Measurements from ENCODE around the gene BCAS4.

BCAS4 gene

DNA sequence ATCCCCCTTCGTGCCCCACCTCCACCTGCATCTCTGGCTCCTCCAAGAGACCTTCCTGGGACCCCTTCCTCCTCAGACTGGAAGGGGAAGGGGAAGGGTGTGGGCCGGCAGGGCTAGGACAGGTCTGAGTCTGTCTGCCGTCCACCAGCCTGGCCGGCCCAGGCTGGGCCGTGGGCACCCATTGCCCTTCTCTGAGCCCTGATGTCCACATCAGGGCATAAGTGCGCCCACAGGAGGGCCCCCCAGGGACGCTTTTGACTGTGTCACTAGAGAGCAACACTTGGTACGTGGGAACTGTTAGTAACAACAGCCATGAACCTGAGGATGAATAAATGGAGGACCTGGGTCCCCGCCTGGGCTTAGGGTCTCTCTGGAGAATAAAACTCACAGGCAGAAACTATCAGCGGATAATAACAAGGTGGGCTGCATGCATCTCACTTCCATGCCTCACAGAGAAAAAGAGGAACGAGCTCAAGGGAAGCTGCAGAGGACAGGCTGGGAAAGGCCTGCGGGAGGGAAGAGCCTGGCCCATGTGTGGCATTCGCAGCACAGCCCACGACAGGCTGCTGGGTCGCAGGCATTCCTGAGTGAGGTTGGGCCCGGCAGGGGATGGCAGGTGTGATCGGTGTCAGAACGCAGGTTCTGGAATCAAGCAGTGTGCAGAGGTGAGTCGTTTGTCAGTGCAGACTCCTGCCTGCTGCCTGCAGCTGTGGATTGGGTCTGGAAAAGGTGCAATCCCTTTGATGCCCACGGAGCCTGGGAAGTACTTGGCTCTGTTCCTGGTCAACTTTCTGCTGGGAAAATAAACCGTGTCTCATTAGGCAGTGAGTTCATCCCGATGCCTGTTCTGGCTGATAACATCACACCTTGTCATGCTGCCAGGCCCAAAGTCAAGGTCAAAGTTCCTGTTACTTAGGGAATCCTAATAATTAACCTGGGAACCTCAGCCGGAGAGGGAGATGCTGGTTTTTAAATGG lies 60.9 kb downstream of the BCAS4 start:
- DNase-seq (ENCODE audit: low spot score), result no peak

DNA sequence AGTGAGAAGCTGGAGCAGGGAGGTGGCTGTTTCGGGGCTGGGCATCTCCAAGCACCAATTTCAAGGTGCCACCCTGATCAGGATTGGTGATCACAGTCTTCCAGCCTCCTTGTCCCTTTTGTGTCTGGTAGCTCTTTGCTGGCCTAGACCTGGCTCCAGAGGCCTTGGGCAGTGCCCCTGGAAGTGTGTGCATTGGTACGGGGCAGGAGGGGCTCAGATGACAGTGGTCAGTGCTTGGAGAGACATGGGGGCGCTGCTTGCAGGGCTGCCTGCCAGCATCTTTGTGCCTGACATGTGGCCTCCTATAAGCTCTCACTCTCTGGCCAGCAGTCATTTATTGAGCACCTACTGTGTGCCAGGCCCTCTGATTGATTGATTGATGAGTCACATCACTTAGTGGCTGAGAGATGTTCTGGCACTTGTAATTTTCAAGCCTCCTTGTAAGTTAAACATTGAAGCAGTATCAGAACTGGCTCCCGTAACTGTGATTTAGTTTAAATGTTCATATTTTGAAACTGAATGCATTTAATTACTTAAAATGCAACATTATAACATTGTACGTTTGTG lies 61.7 kb downstream of the BCAS4 start:
- no peak for DNase-seq (ENCODE audit: low spot score)

DNA sequence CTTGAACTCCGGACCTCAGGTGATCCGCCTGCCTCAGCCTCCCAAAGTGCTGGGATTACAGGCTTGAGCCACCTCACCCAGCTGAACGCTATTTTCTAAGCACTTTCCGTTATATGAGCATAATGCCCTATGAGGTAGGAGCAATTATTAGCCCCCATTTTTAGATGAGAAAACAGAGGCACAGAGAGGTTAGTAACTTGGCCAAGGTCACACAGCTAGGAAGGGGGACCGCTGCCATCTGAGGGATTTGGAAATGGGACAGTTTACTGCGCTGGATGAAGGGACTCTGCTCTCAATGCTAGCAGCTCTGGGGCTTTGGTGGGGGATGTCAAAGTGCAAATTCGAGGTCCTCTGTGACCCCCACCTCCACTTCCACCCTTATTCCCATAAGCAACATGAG lies 62.5 kb downstream of the BCAS4 start:
- no peak for DNase-seq (ENCODE audit: low spot score)

DNA sequence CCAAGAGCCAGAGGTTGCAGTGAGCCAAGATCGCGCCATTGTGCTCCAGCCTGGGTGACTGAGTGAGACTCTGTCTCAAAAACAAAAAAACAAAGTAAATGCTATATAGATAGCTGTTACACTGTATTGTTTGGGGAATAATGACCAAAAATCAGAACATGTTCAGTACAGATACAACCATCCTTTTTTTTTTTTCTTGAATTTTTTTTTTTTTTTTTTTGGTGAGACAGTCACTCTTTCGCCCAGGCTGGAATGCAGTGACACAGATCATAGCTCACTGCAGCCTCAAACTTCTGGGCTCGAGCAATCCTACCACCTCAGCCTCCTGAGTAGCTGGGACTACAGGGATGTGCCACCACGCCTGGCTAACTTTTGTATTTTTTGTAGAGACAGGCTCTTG lies 63.7 kb downstream of the BCAS4 start:
- no peak for DNase-seq (ENCODE audit: low spot score)

DNA sequence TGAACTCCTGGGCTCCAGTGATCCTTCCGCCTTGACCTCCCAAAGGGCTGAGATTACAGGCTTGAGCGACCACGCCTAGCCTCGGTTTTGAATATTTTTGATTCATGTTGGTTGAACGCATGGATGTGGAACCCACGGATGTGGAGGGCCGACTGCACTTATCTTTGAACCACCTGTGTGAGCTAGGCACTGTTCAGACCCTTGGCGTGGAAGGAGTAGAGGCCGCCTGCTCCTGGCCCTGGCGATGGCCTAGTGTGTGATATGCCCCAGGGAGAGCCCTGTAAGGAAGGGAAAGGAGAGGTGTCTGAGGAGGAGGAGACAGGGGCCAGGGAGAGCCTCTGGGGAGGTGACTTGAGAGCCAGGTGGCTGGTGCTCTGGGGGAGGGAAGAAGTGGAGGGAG lies 64.3 kb downstream of the BCAS4 start:
- no peak for DNase-seq (ENCODE audit: low spot score)

DNA sequence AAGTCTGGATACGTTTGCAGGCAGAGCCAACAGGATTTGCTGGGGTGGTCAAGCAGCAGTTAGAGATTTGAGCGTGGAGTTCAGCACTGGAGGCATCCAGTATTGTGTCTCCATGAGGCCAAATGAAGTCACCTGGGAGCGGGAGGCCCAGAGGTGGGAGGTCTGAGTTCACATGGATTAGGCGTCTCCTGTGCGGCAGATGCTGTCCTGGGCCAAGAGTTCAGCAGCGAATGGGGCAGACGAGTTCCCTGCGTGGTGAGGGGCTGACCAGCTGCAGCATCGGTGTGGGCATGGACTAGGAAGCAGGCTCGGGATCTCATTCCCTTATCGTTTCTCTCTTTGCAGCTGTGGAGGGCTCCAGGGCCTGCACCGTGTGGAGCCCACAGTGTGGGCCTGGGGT lies 66.2 kb downstream of the BCAS4 start:
- no peak for DNase-seq (ENCODE audit: low spot score)

DNA sequence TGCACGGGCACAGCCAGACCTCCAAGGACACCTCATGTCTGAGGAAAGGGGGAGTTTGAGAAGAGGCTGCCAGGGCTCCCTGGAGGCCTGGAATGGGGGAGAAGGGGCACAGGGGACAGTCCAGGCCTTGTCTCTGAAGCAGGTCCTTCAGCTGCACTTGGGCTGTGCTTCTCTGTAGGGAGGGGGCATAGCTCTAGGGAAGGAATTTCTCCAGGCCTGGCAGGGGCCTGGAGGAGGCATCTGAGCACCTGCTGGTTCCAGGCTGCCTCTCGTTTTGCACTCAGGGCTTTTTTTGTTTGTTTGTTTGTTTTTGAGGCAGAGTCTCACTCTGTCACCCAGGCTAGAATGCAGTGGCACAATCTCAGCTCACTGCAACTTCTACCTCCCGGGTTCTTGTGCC lies 67.7 kb downstream of the BCAS4 start:
- no peak for DNase-seq (ENCODE audit: low spot score)

DNA sequence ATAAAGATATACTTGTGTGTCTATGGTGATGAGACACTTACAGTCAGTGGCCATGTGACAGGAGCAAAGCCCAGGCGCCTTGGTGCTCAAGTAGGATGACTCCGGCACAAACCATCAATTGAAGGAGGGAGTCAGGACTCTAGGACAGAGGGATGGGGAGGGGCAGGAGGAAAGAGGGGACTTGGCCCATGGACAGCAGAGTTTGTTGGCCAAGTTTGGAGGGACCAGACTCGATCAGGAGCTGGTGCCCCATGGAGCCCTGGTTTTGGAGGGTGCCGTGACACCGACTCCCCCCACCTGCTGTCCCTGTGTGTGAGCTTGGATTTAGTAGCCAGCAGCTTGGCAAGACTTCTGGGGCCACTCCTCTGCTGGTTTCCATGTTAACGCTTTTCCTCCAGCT lies 70.3 kb downstream of the BCAS4 start:
- no peak for DNase-seq (ENCODE audit: low spot score)

DNA sequence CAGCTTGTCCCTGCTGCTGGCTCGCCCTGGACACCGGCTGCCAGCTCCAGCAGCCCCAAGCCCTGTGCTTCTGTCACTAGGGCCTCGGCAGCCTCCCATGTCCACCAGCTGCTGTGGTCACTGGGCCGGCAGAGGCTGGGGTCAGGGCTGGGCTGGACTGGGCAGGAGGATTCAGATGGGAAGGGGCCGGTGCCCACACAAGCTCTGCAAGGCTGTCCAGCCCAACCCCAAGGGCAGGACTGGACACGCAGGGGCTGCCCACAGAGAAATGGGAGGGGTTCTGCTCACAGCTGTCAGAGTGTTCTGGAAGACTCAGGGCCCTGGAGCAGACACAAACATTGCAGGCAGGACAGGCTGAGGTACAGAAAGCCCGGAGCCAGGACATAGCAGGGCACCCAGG lies 70.7 kb downstream of the BCAS4 start:
- DNase-seq (ENCODE audit: low spot score), result no peak

DNA sequence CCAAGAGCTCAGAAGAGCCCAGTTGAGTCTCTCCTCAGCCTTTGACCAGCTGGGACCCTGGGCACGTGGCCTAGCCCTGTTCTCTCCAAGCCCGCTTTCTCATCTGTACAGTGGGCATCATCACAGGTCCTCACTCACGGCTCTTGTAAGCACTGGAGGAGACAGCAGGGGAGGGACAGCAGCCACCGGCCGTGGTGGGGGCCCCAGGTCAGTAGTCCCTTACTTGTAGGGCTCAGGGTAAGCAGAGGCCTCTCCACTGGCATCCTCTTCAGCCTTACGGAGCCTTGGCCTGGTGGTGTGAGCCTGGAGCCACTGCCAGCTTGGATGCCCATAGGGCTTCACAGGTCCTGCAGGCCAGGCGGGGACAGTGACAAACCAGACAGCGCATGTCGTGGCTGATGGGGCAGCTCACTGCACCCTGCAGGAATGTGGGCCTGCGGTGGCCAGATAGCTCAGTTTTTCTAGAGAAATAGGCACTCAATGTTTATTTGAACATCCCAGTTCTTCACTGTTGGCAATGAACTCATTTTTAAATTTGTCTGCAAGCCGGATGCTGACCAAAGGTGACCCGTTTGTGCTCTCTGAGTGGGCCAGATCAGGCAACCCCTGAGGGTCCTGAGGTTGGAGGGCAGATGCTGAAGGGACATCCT lies 71.3 kb downstream of the BCAS4 start:
- DNase-seq (ENCODE audit: low spot score), result no peak

DNA sequence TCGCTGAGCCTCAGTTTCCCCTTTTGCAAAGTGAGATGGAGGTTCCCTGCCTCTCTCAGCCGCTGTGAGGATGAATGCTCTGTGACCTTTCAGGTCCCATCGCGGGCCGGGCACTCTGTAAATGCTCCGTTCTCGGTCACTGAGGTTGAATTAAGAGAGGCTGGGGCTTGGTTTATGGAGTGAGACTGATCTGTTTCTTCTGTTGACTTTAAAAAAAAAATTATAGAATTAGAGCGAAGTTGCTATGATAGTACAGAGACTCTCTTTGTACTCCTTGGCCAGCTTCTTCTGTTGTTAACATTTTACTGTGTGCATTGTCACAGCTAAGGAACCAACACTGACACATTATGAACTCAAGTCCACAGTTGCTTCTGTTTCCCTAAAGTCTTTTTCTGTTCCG lies 72.0 kb downstream of the BCAS4 start:
- no peak for DNase-seq (ENCODE audit: low spot score)

DNA sequence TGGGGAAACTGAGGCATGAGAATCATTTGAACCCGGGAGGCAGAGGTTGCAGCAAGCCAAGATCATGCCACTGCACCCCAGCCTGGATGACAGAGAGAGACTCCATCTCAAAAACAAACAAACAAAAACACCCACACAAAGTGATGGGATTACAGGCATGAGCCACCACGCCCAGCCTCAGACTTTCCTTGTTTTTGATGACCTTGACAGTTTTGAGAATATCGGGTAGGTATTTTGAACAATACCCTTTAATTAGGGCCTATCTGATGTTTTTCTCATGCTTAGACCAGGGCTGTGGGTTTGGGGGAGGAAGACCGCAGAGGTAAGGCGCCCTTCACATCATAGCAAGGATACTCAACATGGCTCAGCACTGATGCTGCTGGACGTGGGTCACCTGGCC lies 72.9 kb downstream of the BCAS4 start:
- DNase-seq (ENCODE audit: low spot score), result no peak

DNA sequence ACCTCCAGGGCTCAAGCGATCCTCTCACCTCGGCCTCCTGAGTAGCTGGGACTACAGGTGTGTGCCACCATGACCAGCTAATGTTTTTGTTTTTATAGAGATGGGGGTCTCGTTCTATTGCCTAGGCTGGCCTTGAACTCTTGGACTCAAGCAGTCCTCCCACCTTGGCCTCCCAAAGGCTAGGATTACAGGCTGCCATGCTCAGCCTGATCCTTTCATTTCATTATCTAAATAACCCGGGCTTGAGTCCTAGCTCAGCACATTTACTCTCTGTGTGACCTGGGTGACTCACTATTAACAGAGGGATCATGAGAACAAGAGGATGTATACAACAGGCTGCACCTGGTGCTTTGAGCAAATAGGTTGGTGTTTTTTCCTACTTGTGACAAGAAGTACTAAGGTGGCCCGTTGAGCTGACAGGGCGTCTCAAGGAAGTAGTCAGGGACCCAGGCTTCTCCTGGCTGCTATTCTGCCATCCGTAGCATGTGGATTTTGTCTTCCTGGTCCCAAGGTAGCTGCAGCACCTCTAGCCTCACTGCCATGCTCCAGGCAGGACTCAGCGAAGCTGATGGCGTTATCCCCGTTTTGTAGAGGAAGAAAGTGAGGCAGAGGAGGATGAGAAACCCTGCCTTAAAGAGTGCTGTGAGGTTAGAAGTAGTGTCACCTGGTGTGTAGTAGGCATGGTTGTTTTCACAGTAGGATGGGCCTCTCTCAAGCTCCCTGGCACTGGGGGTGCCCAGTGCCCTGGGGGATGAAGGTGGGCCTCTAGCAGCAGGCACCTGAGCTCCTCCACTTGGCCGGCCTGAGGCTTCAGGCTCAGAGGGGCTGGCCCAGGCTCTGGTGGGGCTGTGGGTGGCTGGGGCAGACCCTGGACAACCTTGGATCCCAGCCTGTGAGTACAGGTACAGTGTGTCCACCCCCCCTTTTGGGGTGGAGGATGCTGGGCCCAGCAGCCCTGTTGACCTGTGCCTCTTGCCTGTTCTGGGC lies 73.9 kb downstream of the BCAS4 start:
- DNase-seq (ENCODE audit: low spot score), result no peak

DNA sequence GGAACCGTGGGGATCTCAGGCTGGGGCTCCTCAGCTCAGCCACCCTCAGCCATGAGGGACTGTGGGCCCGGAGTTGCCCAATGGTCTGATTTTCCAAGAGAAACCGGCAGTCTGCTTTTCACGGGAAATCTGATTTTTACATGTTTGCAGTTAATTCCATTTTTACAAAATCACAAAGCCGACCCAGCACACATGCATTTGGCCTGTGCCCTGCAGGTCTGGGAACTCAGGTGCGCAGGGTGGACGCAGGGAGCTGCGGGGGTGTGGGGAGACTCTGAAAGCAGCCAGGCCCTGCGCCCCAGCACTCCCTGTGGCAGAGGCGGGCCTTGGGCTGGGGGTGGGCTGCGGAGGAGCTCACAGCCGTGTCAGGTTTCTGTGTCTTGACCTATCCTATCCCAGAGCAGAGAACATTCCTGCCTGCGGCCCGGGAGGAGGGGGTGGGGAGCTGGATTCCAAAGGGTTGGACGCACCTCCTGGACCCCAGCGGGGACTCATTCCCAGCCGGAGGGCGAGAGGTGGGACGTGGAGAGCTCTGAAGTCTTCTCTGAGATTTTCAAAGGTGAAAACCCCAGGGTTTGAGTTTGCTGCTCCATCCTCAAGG lies 75.8 kb downstream of the BCAS4 start:
- no peak for DNase-seq (ENCODE audit: low spot score)

DNA sequence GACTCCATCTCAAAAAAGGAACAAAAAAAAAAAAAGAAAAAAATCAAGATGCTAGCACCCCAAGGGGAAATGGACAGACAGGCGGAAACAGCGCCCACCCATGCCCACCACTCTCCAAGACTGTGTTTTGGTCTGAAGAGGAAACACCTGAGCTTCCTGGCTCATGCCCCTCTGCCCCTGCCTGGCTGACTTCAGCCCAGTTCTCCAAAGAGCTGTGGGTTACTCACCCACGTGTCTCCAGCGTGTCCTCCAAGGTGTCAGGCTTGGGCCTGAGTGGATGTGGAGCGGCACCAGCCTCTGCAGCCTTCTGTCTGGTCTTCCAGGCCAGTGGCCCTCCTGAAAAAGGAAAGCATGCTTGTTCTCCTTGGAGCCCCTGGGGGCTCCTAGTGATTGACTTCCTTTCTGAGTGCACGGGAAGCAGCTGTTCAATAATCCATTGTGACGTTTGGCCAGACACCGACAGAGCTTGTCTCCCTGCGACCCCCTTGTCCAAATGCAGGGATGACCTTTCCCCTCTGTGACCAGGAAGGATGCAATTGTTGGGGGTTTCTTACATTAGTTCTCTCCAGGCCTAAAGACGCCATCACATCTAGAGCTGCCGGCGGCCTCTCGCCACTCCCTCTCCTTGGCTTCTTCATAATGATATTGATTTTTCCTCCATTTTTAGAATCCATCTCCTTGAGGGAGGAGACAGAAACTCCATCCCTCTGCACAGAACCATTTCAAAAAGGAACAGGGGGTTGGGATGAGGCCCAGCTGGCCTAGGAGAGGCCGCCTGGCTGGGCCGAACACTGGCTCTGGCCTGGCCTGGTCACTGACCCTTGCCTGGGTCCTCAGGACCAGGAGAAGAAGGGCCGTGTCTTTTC lies 77.9 kb downstream of the BCAS4 start:
- DNase-seq (ENCODE audit: low spot score), result no peak

DNA sequence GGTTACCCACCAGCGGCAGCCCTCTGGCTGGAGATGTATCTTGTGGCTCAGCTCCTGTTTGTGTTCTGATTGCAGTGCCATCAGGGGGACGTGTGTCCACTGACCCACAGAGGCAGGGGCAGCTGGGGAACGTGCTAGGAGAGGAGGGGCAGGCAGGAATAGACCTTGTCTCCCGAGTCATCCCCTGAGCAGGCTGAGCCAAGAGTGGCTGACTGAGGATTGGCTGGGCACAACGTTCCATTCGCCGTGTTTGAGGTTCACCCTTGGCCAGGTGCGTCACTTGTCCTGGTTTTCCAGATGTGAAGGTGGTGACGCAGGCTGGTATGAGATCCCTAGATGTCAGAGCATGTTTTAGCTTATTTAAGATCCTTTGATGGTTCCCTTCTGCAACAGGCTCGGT lies 78.7 kb downstream of the BCAS4 start:
- no peak for DNase-seq (ENCODE audit: low spot score)

DNA sequence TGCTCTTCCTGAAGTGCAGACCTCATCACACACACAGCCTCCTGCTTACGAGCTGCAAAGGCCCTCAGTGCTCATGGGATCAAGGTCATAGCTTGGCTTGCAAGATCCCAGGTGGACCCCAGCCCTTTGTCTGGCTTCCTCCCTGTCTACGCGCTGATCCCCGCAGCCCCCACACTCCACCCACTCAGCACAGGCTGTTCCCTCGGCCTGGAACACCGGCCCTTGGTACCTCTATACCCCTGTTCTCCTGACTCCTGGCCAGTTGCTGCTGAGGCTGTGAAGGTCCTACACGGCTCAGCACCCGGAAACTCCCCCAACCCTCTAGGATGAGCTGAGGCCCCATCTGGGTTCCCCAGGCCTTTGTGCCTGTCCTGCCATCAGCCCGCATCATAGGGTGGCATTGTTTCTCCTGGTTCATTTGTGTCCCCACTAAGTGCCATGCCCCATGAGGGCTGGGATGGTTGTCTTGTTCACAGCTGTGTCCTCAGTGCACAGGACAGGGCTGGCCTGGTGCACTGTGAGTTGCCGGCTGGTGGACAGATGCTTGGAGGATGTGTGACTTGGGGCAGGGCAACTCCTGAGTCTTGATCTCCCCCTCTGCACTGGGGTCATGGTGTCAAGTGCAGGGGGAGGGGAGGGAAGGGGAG lies 79.4 kb downstream of the BCAS4 start:
- DNase-seq (ENCODE audit: low spot score), result no peak

DNA sequence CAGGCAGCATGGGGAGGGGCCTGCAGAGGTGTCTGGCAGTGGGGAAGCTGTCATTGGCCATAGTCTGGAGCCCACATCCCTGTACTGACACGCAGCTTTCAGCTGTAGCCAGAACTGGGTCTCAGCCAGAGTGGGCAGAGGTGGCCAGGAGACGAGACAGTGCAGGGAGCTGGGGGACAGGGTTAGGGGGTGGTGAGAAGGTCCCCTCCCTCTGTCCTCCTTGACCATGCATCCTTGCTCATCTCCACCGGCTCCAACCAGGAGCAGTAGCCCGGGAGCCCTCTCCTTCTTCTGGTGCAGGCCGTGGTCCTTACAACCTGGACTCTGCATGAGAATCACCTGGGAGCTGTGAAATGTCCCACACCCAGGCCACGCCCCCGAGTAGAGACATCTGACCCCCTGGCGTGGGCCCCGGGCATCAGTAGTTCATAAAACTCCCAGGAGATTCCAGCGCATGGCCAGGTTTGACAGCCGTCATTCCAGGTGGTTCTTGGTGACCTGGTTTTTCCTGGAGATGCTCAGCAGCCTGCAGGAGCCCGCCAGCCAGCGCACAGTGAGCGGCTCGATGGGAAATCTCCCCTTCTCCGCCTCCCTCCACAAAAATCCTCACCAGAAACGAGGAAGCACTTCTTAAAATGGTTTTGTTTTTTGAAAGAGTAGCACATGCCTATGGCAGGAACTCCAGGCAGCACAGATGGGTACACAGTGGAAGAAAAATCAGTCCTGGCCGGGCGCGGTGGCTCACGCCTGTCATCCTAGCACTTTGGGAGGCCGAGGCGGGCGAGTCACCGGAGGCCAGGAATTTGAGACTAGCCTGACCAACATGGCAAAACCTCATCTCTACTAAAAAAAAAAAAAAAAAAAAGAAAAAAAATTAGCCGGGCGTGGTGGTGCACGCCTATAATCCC lies 80.2 kb downstream of the BCAS4 start:
- no peak for DNase-seq (ENCODE audit: low spot score)

DNA sequence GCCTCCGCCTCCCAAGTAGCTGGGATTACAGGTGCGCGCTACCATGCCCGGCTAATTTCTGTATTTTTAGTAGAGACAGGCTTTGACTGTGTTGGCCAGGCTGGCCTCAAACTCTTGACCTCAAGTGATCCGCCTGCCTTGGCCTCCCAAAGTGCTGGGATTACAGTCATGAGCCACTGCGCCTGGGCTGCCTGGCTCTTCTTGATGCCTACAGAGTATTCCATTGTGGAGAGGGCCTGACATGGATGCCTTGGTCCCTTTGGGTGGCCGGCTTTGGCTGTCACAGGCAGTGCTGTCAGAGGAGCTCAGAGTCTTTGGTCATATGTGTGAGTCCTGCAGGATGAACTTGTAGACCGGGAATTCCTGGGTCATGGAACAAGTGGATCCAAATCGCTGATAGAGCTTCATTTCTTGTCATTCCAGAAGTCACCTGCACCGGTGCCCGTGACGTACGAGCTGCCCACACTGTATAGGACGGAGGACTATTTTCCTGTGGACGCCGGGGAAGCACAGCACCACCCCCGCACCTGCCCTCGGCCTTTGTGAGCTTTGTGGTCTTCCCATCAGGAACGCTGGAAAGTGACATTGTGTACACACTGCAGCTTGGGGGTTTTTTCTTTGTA lies 81.3 kb downstream of the BCAS4 start:
- no peak for DNase-seq (ENCODE audit: low spot score)

All from COLO829 (cell line).